D721Med (cell line): ENCODE results near the gene LRRC25.
A peak's percentile ranks its signal among the peaks of the same experiment; 100 is the strongest.

ENCODE experiments used
- DNase-seq: peaks from one replicate; pipeline ENCODE4 v3.0.0; 2011; ENCODE audit warnings: low spot score; ENCODE audit not compliant: insufficient read length
- FAIRE-seq: peaks from 2 replicates; lab custom pipeline; 2011; peaks lifted over from hg19 to GRCh38; lab: Jason Lieb, UNC
- CTCF ChIP-seq: IDR thresholded peaks from 2 replicates; pipeline ENCODE4 v1.5.1; 2012; ENCODE audit warnings: mild to moderate bottlenecking, control low read depth; ENCODE audit not compliant: insufficient read depth; ENCODE audit errors: missing control alignments

Gene LRRC25

GRCh38 chr19:18443406-18443805 is 46.0 kb upstream of the LRRC25 start:
- no peak for TF ChIP-seq CTCF
- DNase-seq (no peak), FAIRE-seq (no peak)

- FAIRE-seq = no peak
- TF ChIP-seq CTCF = no peak
- DNase-seq = no peak
These were observed 45.5 kb upstream of the LRRC25 start for GRCh38 chr19:18442941-18443340.

DNA sequence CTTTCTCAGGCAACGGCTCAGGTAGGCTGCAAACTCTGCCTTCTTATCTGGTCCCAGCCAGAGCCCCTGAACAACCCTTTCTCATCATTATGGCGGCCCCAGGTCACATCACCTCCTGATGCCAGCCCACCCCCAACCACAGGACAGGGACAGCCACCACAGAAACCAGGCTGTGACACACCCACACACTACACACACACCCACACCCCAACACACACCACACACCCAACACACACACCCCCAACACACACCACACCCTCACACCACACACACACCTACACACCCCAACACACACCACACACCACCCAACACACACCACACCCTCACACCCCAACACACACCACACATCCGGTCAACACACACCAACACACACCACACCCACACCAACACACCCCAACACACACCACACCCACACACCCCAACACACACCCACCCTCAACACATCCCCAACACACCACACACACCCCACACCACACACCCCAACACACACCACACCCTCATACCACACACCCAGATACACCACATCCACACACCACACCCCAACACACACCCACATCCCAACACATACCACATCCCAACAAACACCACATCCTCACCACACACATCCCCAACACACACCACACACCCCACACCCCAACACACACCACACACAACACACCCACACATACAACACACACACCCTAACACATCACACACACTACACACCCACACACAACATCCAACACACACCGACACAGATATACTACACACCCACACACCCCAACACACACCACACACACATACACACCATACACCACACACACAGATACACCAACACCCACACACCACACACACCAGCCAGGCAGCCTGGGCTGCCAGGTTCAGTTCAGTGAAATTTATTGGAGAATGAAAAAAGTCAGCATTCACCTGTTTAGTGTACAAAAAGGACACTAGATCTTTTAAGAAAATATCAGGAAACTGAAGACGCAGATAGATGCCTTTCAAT is 44.7 kb upstream of the LRRC25 start:
- FAIRE-seq (no peak), DNase-seq (no peak)
- TF ChIP-seq CTCF = no peak

DNA sequence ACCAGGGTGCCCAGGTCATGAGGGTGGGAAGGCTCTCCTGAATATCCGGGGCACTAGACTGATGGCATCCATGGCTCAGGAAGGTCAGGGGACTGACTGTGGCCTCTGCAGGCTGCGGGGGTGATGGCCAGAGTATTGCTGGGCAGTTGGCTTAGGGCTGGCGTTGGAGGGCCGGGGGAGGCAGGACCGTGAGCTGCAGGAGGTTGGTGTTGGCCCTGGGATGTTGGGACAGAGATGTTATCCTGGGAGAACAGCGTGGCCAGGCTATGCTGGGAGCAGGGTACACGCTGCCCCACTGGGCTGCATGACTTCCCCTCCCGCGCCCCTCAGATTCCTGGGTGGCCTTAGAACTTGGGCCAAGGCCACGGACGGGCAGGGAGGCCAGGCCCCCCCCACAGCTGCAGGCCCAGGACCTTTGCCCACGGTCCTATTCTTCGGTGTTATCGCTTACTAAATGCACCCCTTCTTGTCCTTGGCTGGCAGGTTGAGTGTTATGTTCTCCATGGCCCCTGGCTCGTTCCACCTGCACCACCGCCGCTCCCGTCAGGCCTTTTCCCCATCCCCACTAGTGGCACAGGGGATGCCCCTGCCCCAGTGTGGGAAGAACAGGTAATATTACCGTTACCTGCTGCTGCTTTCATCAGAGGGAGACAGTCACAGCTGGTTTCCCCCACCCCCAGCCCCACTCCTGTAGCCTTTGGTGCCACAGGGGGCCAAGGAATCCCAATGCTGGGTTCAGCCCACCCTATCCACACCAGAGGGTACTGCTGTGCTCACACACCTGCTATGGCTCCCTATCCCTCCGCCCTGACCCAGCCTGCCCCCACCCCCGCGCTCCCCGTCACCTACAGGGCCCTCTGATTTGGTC is 43.7 kb upstream of the LRRC25 start:
- no peak for DNase-seq
- no peak for FAIRE-seq
- TF ChIP-seq CTCF = no peak

DNA sequence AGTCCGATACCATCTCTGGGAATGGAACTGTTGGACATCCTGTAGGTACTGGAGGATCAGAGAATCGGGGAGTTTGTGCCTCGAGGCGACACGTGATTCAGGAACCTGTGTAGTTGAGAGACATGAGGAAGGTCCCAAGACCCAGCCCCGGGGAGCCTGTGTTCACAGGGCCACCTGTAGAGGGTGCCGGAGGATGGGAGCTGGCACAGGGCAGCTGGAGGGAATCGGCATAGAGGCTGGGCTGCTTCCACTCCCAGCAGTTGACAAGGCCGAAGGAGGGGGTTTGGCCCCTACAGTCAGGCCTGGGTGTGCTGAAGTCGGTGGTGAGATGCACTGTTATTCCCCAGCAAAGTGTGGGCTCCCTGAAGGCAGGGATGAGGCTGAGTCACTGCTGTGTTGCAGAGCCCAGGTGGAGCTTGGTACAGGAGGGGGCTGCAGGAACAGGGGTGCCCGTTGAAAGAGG is 43.0 kb upstream of the LRRC25 start:
- FAIRE-seq = no peak
- TF ChIP-seq CTCF = peak; percentile 34
- DNase-seq = peak; percentile 60

DNA sequence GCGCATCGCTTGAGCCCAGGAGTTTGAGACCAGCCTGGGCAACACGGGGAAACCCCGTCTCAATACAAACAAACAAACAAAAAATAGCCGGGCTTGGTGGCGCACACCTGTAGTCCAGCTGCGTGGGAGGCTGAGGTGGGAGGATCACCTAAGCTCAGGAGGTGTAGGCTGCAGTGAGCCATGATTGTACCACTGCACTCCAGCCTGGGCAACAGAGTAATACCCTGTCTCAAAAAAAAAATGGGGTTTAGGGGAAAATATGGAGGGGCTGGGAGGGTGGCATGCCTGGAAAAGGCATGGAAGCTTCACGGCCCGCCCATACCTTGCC is 42.5 kb upstream of the LRRC25 start:
- DNase-seq = no peak
- FAIRE-seq = no peak
- TF ChIP-seq CTCF = no peak
